Measurements from ENCODE around the gene PIP4K2A. TPM values are rescaled to one million over a fixed set of nuclear protein-coding genes. Genes with fewer than 3 reads are reported as not detected.
"Not testable (repeated sequence)": the region's sequence is repeated elsewhere in the genome, so short reads cannot be mapped to it uniquely, and the experiment has no call there.

The PIP4K2A gene
- total RNA-seq, 2 donors from 2014 or later, result 15.0 to 17.8 TPM

DNA sequence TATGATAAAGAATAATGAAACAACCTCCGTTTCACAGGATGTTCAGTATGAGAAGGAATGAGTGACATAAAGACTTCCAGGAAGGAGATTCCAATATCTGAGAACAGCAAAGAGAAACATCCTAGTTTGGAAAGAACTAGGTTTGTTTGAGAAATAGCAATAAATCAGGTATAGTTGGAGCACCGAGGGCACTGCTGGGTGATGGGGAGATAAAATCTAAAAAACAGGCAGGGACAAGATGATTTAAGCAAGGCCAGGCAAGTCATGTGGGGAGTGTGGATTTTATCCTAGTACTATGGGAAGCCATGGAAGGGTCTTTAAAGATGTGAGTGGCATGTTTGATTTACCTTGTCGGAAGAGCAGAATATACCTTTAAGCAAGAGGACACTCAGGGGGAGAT is 199.4 kb downstream of the PIP4K2A start:
- H3K27ac ChIP-seq (ENCODE audit: low read depth, low read length), result no peak overlapping the region
- H3K36me3 Mint-ChIP-seq (ENCODE audit: low read depth), result no peaks in the 10 kb centered on the region
- TF ChIP-seq, protein P1, sequence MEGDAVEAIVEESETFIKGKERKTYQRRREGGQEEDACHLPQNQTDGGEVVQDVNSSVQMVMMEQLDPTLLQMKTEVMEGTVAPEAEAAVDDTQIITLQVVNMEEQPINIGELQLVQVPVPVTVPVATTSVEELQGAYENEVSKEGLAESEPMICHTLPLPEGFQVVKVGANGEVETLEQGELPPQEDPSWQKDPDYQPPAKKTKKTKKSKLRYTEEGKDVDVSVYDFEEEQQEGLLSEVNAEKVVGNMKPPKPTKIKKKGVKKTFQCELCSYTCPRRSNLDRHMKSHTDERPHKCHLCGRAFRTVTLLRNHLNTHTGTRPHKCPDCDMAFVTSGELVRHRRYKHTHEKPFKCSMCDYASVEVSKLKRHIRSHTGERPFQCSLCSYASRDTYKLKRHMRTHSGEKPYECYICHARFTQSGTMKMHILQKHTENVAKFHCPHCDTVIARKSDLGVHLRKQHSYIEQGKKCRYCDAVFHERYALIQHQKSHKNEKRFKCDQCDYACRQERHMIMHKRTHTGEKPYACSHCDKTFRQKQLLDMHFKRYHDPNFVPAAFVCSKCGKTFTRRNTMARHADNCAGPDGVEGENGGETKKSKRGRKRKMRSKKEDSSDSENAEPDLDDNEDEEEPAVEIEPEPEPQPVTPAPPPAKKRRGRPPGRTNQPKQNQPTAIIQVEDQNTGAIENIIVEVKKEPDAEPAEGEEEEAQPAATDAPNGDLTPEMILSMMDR (conservative IDR thresholded peaks at IDR 0.05), result no peak
- H3K27me3 Mint-ChIP-seq (ENCODE audit: insufficient read depth), result peaks cover 59% of the 10 kb centered on the region
- no peaks in the 10 kb centered on the region for H3K9me3 ChIP-seq (ENCODE audit: control insufficient read depth, low read length)
- no peak overlapping the region for H3K9ac ChIP-seq (ENCODE audit: extremely low read depth, low read length, poor library complexity, severe bottlenecking)
- H3K27me3 ChIP-seq (ENCODE audit: control insufficient read depth, insufficient read depth, low read length, poor library complexity, severe bottlenecking), result peaks cover 15% of the 10 kb centered on the region
- no peaks in the 10 kb centered on the region for H3K36me3 ChIP-seq (ENCODE audit: control insufficient read depth, insufficient read depth, low read length)
- no peak overlapping the region for H3K27ac Mint-ChIP-seq
- no peaks in the 10 kb centered on the region for H3K4me1 Mint-ChIP-seq
- H3K4me1 ChIP-seq (ENCODE audit: control insufficient read depth, insufficient read depth, low read length), result no peaks in the 10 kb centered on the region
- H3K9me3 Mint-ChIP-seq, result peaks cover 12% of the 10 kb centered on the region
- WGBS, 2 experiments (ENCODE audit: insufficient coverage in 1 of 2, insufficient read length in 1 of 2), result 92 to 93% methylated on average over 3 of the region's 3 CpGs
- DNase-seq, result no peak
- H3K4me3 Mint-ChIP-seq, result no peak overlapping the region
- no peak overlapping the region for H3K4me3 ChIP-seq (ENCODE audit: low read length)

DNA sequence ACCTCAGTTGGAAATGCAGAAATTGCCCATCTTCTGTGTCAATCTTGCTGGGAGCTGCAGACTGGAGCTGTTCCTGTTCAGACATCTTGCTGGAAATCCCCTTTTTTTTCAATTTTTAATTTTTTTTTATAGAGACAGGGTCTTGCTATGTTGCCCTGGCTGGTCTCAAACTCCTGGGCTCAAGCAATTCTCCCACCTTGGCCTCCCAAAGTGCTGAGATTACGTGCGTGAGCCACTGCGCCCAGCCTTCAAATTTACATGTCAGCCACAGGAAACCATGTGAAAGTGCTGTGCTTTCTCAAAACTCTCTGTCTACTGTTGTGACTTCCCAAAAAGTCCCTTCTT is 200.0 kb downstream of the PIP4K2A start:
- not testable (repeated sequence) for H3K4me3 ChIP-seq (ENCODE audit: low read length); DNase-seq; H3K9ac ChIP-seq (ENCODE audit: extremely low read depth, low read length, poor library complexity, severe bottlenecking); H3K27ac ChIP-seq (ENCODE audit: low read depth, low read length); H3K27me3 ChIP-seq (ENCODE audit: control insufficient read depth, insufficient read depth, low read length, poor library complexity, severe bottlenecking); H3K9me3 ChIP-seq (ENCODE audit: control insufficient read depth, low read length); H3K4me1 ChIP-seq (ENCODE audit: control insufficient read depth, insufficient read depth, low read length); H3K4me1 Mint-ChIP-seq; H3K27ac Mint-ChIP-seq; H3K36me3 ChIP-seq (ENCODE audit: control insufficient read depth, insufficient read depth, low read length); H3K36me3 Mint-ChIP-seq (ENCODE audit: low read depth)
- WGBS, 2 experiments (ENCODE audit: insufficient coverage in 1 of 2, insufficient read length in 1 of 2), result 98 to 100% methylated on average over 3 of the region's 3 CpGs
- peaks cover 53% of the 10 kb centered on the region for H3K27me3 Mint-ChIP-seq (ENCODE audit: insufficient read depth)
- peaks cover 14% of the 10 kb centered on the region for H3K9me3 Mint-ChIP-seq
- peak overlapping the region; percentile 52 for H3K4me3 Mint-ChIP-seq

GRCh38 chr10:22513483-22514413 is 200.6 kb downstream of the PIP4K2A start:
- not testable (repeated sequence) for H3K27ac ChIP-seq (ENCODE audit: low read depth, low read length); H3K27me3 ChIP-seq (ENCODE audit: control insufficient read depth, insufficient read depth, low read length, poor library complexity, severe bottlenecking); H3K4me1 ChIP-seq (ENCODE audit: control insufficient read depth, insufficient read depth, low read length); H3K9me3 ChIP-seq (ENCODE audit: control insufficient read depth, low read length); H3K36me3 ChIP-seq (ENCODE audit: control insufficient read depth, insufficient read depth, low read length); H3K4me1 Mint-ChIP-seq; H3K4me3 ChIP-seq (ENCODE audit: low read length); H3K9ac ChIP-seq (ENCODE audit: extremely low read depth, low read length, poor library complexity, severe bottlenecking); H3K36me3 Mint-ChIP-seq (ENCODE audit: low read depth)
- TF ChIP-seq, protein P1 (conservative IDR thresholded peaks at IDR 0.05), result peak; percentile 65
- DNase-seq, result peak; percentile 89
- Mint-ChIP-seq H3K4me3 (peak overlapping the region; percentile 52), H3K27me3 (ENCODE audit: insufficient read depth) (peaks cover 50% of the 10 kb centered on the region), H3K9me3 (peaks cover 21% of the 10 kb centered on the region), H3K27ac (peak overlapping the region; percentile 81)
- 28 to 39% methylated on average over 10 to 19 of the region's 19 CpGs for WGBS, 2 experiments (ENCODE audit: insufficient coverage in 1 of 2, insufficient read length in 1 of 2)

- WGBS, 2 experiments (ENCODE audit: insufficient coverage in 1 of 2, insufficient read length in 1 of 2), result 89 to 94% methylated on average over 3 to 5 of the region's 5 CpGs
- not testable (repeated sequence) for H3K4me1 Mint-ChIP-seq; H3K27ac ChIP-seq (ENCODE audit: low read depth, low read length); H3K4me1 ChIP-seq (ENCODE audit: control insufficient read depth, insufficient read depth, low read length); H3K9ac ChIP-seq (ENCODE audit: extremely low read depth, low read length, poor library complexity, severe bottlenecking); H3K4me3 ChIP-seq (ENCODE audit: low read length); H3K9me3 ChIP-seq (ENCODE audit: control insufficient read depth, low read length); H3K4me3 Mint-ChIP-seq; DNase-seq; H3K27ac Mint-ChIP-seq; H3K36me3 Mint-ChIP-seq (ENCODE audit: low read depth); H3K27me3 ChIP-seq (ENCODE audit: control insufficient read depth, insufficient read depth, low read length, poor library complexity, severe bottlenecking); H3K36me3 ChIP-seq (ENCODE audit: control insufficient read depth, insufficient read depth, low read length)
- Mint-ChIP-seq H3K9me3 (peaks cover 25% of the 10 kb centered on the region), H3K27me3 (ENCODE audit: insufficient read depth) (peaks cover 45% of the 10 kb centered on the region)
Measured at GRCh38 chr10:22512015-22512414, 202.4 kb downstream of the PIP4K2A start.

GRCh38 chr10:22508214-22508613 is 206.2 kb downstream of the PIP4K2A start:
- peaks cover 25% of the 10 kb centered on the region for H3K9me3 Mint-ChIP-seq
- H3K36me3 ChIP-seq (ENCODE audit: control insufficient read depth, insufficient read depth, low read length); H3K27me3 ChIP-seq (ENCODE audit: control insufficient read depth, insufficient read depth, low read length, poor library complexity, severe bottlenecking); H3K36me3 Mint-ChIP-seq (ENCODE audit: low read depth); H3K9me3 ChIP-seq (ENCODE audit: control insufficient read depth, low read length); DNase-seq; H3K9ac ChIP-seq (ENCODE audit: extremely low read depth, low read length, poor library complexity, severe bottlenecking); H3K27ac Mint-ChIP-seq; H3K4me3 ChIP-seq (ENCODE audit: low read length); H3K27ac ChIP-seq (ENCODE audit: low read depth, low read length); H3K4me1 Mint-ChIP-seq; H3K4me3 Mint-ChIP-seq; H3K4me1 ChIP-seq (ENCODE audit: control insufficient read depth, insufficient read depth, low read length): not testable (repeated sequence)
- peaks cover 22% of the 10 kb centered on the region for H3K27me3 Mint-ChIP-seq (ENCODE audit: insufficient read depth)
- 79% methylated on average over 2 of the region's 2 CpGs; no CpG with 5 or more reads in 1 of the 2 experiments for WGBS, 2 experiments (ENCODE audit: insufficient coverage in 1 of 2, insufficient read length in 1 of 2)
